Lower leg skin (tissue), 4 donors: ENCODE data around the gene FANCF. TPM values are rescaled to one million over a fixed set of nuclear protein-coding genes. Genes with fewer than 3 reads are reported as not detected.

Source experiments
- DNase-seq, 2 donors: peaks; one replicate each; pipeline ENCODE4 v3.0.0-alpha.2; 2019; ENCODE audit warnings: low spot score in 2 of 2
- H3K4me3 ChIP-seq: fragments of 200-600 bp; sonication (generic); 2 replicates; pipeline ENCODE4 v1.5.1; 2017; ENCODE audit warnings: mild to moderate bottlenecking, low read depth; ENCODE audit not compliant: poor library complexity, severe bottlenecking
- CTCF ChIP-seq, 3 donors: fragments of 450-650 bp; IDR thresholded peaks; one replicate each; pipeline ENCODE4 v1.5.1; 2016; ENCODE audit warnings: antibody characterized with exemption in 3 of 3, mild to moderate bottlenecking in 3 of 3, moderate library complexity in 2 of 3
- POLR2A ChIP-seq, 2 donors: fragments of 450-650 bp; IDR thresholded peaks; one replicate each; pipeline ENCODE4 v1.6.1; 2016 to 2017; ENCODE audit warnings: antibody characterized with exemption in 2 of 2, mild to moderate bottlenecking in 1 of 2, moderate library complexity in 1 of 2
- WGBS, 2 donors: methylation state at CpG; one replicate each; pipeline ENCODE4 v1.1.5; 2018; 5-methylcytosine and 5-hydroxymethylcytosine counted together
- intact Hi-C: fragments of 100-400 bp; cut with DNase I; formaldehyde crosslinking; loops from one replicate; pipeline ENCODE4 v1.15.0; 2023; ENCODE audit warnings: low total_unique reads
- total RNA-seq, 4 donors: library from RNA; depleted of rRNA; stranded (reverse); fragments of >200 nt; gene quantifications; one replicate each; pipeline ENCODE4 v1.1.0, GENCODE V29; 2016

The FANCF gene
- total RNA-seq, 4 donors from 2014 or later: 6.6 to 12.6 (median 8.6) TPM

- intact Hi-C loops: no loop called here
Observed at GRCh38 chr11:22599458-22599857, 26.2 kb downstream of the FANCF start.

GRCh38 chr11:22597062-22597461 lies 28.6 kb downstream of the FANCF start:
- no peak for DNase-seq
- TF ChIP-seq CTCF (IDR thresholded peaks at IDR 0.05) (no peak), POLR2A (IDR thresholded peaks at IDR 0.05) (no peak)
- 66 to 81% methylated on average over 2 of the region's 2 CpGs for WGBS, 2 donors
- intact Hi-C loops: no loop called here
- H3K4me3 ChIP-seq: no peak overlapping the region

More at GRCh38 chr11:22599458-22599857, 26.2 kb downstream of the FANCF start:
- DNase-seq: no peak
- no peak overlapping the region for H3K4me3 ChIP-seq
- WGBS, 2 donors: 73 to 77% methylated on average over 5 of the region's 5 CpGs
- TF ChIP-seq CTCF (IDR thresholded peaks at IDR 0.05): no peak
- TF ChIP-seq POLR2A (IDR thresholded peaks at IDR 0.05): no peak

- no peak overlapping the region for H3K4me3 ChIP-seq
- WGBS, 2 donors: 59 to 71% methylated on average over 2 of the region's 2 CpGs
- intact Hi-C loops: no loop called here
- TF ChIP-seq CTCF (IDR thresholded peaks at IDR 0.05) (no peak), POLR2A (IDR thresholded peaks at IDR 0.05) (no peak)
- no peak for DNase-seq
Observed at GRCh38 chr11:22584976-22585375, 40.6 kb downstream of the FANCF start.

- DNase-seq: no peak
- 83% methylated on average over 12 of the region's 12 CpGs for WGBS, 2 donors
- no peak overlapping the region for H3K4me3 ChIP-seq
- TF ChIP-seq POLR2A (IDR thresholded peaks at IDR 0.05) (no peak), CTCF (IDR thresholded peaks at IDR 0.05) (no peak)
- intact Hi-C loops: no loop called here
Observed at GRCh38 chr11:22583963-22584492, 41.6 kb downstream of the FANCF start.

GRCh38 chr11:22582151-22582410 lies 43.5 kb downstream of the FANCF start:
- intact Hi-C loops: no loop called here

More at GRCh38 chr11:22582151-22582410, 43.5 kb downstream of the FANCF start:
- H3K4me3 ChIP-seq: no peak overlapping the region
- no peak for DNase-seq
- no peak for TF ChIP-seq CTCF (IDR thresholded peaks at IDR 0.05)
- no peak for TF ChIP-seq POLR2A (IDR thresholded peaks at IDR 0.05)
